SK-N-SH (cell line): ENCODE results near the gene LAMB1. TPM values are rescaled to one million over a fixed set of nuclear protein-coding genes. Genes with fewer than 3 reads are reported as not detected.
"Not testable (repeated sequence)": the region's sequence is repeated elsewhere in the genome, so short reads cannot be mapped to it uniquely, and the experiment has no call there.

Experiments used
- CTCF ChIA-PET: fragments of 300-600, 350-600 bp; formaldehyde crosslinking; extraction: SDS; loops from one replicate; lab custom pipeline; 2021; lab: Yijun Ruan, JAX
- POLR2A ChIA-PET: fragments of 350-600 bp; sonication (Branson Sonifier 250); formaldehyde crosslinking; extraction: SDS; loops from one replicate; lab custom pipeline; 2020; ENCODE audit warnings: antibody characterized with exemption, inconsistent platforms; lab: Yijun Ruan, JAX
- DNase-seq: peaks from one replicate; pipeline ENCODE4 v3.0.0; 2012
- H2AFZ ChIP-seq: fragments of 200-600 bp; sonication (generic); 2 replicates; pipeline ENCODE4 v1.8.1; 2016; ENCODE audit warnings: antibody characterized with exemption, mild to moderate bottlenecking, low read depth
- H3F3A ChIP-seq: fragments of 200-600 bp; sonication (generic); replicated peaks from 2 replicates; pipeline ENCODE3; 2016; ENCODE audit warnings: antibody characterized with exemption, mild to moderate bottlenecking; ENCODE audit not compliant: insufficient read depth
- H3K27ac ChIP-seq, 2 experiments: fragments of 200-500 bp in 1 of 2; fragments of 200-600 bp in 1 of 2; sonication (Bioruptor generic) in 1 of 2; sonication (generic), shearing (Covaris generic) in 1 of 2; 2 replicates each; pipeline versions ENCODE4 v1.5.1 to v1.6.1; 2014 to 2016; ENCODE audit warnings: low read depth in 2 of 2, inconsistent platforms in 1 of 2, low read length in 1 of 2, mild to moderate bottlenecking in 1 of 2, mixed read lengths in 1 of 2
- H3K27me3 ChIP-seq: fragments of 200-600 bp; sonication (generic), shearing (Covaris generic); 2 replicates; pipeline ENCODE4 v1.6.1; 2016; ENCODE audit warnings: mixed run types; ENCODE audit not compliant: insufficient read depth
- H3K36me3 ChIP-seq, 2 experiments: fragments of 200-500 bp in 1 of 2; fragments of 200-600 bp in 1 of 2; sonication (Bioruptor generic) in 1 of 2; sonication (generic) in 1 of 2; replicated peaks in 1 of 2; 2 replicates each; pipeline versions ENCODE3 to v1.5.1; 2014 to 2016; ENCODE audit warnings: low read length in 1 of 2, mild to moderate bottlenecking in 1 of 2; ENCODE audit not compliant: insufficient read depth in 2 of 2, control insufficient read depth in 1 of 2
- H3K4me1 ChIP-seq, 2 experiments: fragments of 200-500 bp in 1 of 2; fragments of 200-600 bp in 1 of 2; sonication (Bioruptor generic) in 1 of 2; sonication (generic), shearing (Covaris generic) in 1 of 2; 2 replicates each; pipeline versions ENCODE4 v1.5.1 to v1.6.1; 2014 to 2016; ENCODE audit warnings: low read depth in 1 of 2, low read length in 1 of 2, mixed run types in 1 of 2; ENCODE audit not compliant: insufficient read depth in 2 of 2, control insufficient read depth in 1 of 2
- H3K4me2 ChIP-seq: fragments of 200-600 bp; sonication (generic), shearing (Covaris generic); 2 replicates; pipeline ENCODE4 v1.6.1; 2017; ENCODE audit warnings: mixed run types
- H3K4me3 ChIP-seq, 2 experiments: fragments of 200-500 bp in 1 of 2; fragments of 200-600 bp in 1 of 2; sonication (Bioruptor generic) in 1 of 2; sonication (generic), shearing (Covaris generic) in 1 of 2; 2 replicates each; pipeline versions ENCODE4 v1.5.1 to v1.8.1; 2014 to 2016; ENCODE audit warnings: low read depth in 2 of 2, inconsistent platforms in 1 of 2, low read length in 1 of 2, mild to moderate bottlenecking in 1 of 2, mixed read lengths in 1 of 2, moderate library complexity in 1 of 2
- H3K79me2 ChIP-seq: fragments of 200-600 bp; sonication (generic); 2 replicates; pipeline ENCODE4 v1.8.1; 2017; ENCODE audit warnings: mild to moderate bottlenecking; ENCODE audit not compliant: insufficient read depth
- H3K9ac ChIP-seq: fragments of 200-600 bp; sonication (generic); 2 replicates; pipeline ENCODE4 v1.6.1; 2017; ENCODE audit warnings: mixed run types
- H3K9me2 ChIP-seq: fragments of 200-600 bp; sonication (generic); 2 replicates; pipeline ENCODE4 v1.6.1; 2017; ENCODE audit warnings: mixed run types
- H3K9me3 ChIP-seq: fragments of 200-600 bp; sonication (generic); 2 replicates; pipeline ENCODE4 v1.6.1; 2017; ENCODE audit warnings: mixed run types, mild to moderate bottlenecking, moderate library complexity
- H4K20me1 ChIP-seq: fragments of 200-600 bp; sonication (generic); 2 replicates; pipeline ENCODE4 v1.6.1; 2017; ENCODE audit warnings: mild to moderate bottlenecking, mixed run types; ENCODE audit not compliant: insufficient read depth
- EP300 ChIP-seq, 2 experiments: IDR thresholded peaks; 2 replicates each; pipeline versions ENCODE4 v1.4.0 to v1.6.1; 2012; ENCODE audit warnings: borderline replicate concordance in 1 of 2, low read depth in 1 of 2, low read length in 1 of 2
- FOXJ3 ChIP-seq: sonication (generic); formaldehyde crosslinking; IDR thresholded peaks from 2 replicates; pipeline ENCODE4 v1.5.1; 2020; ENCODE audit warnings: mild to moderate bottlenecking, missing genetic modification reagents
- GABPA ChIP-seq: IDR thresholded peaks from 2 replicates; pipeline ENCODE4 v1.4.0; 2012; ENCODE audit warnings: low read depth, mild to moderate bottlenecking
- GATA2 ChIP-seq: sonication (generic); formaldehyde crosslinking; IDR thresholded peaks from 2 replicates; pipeline ENCODE4 v1.5.0; 2020; ENCODE audit warnings: mild to moderate bottlenecking, missing genetic modification reagents
- MXI1 ChIP-seq: IDR thresholded peaks from 2 replicates; pipeline ENCODE4 v1.6.1; 2012; ENCODE audit warnings: mild to moderate bottlenecking, low read depth, low read length, improper control_type of control experiment
- REST ChIP-seq: IDR thresholded peaks from 2 replicates; pipeline ENCODE4 v1.6.1; 2012; ENCODE audit warnings: mild to moderate bottlenecking, low read depth, low read length, moderate library complexity
- SIN3A ChIP-seq: IDR thresholded peaks from 2 replicates; pipeline ENCODE4 v1.6.1; 2012; ENCODE audit warnings: low read depth, mild to moderate bottlenecking, low read length, moderate library complexity, borderline replicate concordance
- TAF1 ChIP-seq: IDR thresholded peaks from 2 replicates; pipeline ENCODE4 v1.6.1; 2012; ENCODE audit warnings: low read depth, mild to moderate bottlenecking, low read length, moderate library complexity, borderline replicate concordance
- USF1 ChIP-seq: IDR thresholded peaks from 2 replicates; pipeline ENCODE4 v1.4.0; 2012; ENCODE audit warnings: low read depth, borderline replicate concordance
- YY1 ChIP-seq: IDR thresholded peaks from 2 replicates; pipeline ENCODE4 v1.4.0; 2012; ENCODE audit warnings: low read depth, mild to moderate bottlenecking
- WGBS: methylation state at CpG from one replicate; pipeline ENCODE4 v1.1.6; 2017; ENCODE audit warnings: low lambda C conversion rate; 5-methylcytosine and 5-hydroxymethylcytosine counted together
- polyA plus RNA-seq, 3 experiments: library from polyadenylated mRNA; depleted of rRNA; stranded (reverse); fragments of >200 nt; gene quantifications; 2 replicates each; pipeline ENCODE4 v1.2.3, GENCODE V29; 2012

LAMB1 gene
- polyA plus RNA-seq, 1 of the 3 experiments (the other 2 are of a cell fraction): 435 TPM

GRCh38 chr7:107889992-107890391, 113.0 kb downstream of the LAMB1 start:
- no peak for TF ChIP-seq FOXJ3 (CRISPR knock-in tag)
- TF ChIP-seq SIN3A: no peak
- no peak for TF ChIP-seq REST
- TF ChIP-seq YY1: 0 out of 2 replicates have a peak, but pooled peaks have one; percentile 40
- TF ChIP-seq MXI1: 0 out of 2 replicates have a peak, but pooled peaks have one; percentile 22
- no peak for TF ChIP-seq EP300 (IDR thresholded peaks at IDR 0.05; ENCODE audit: borderline replicate concordance in 1 of 2, low read depth in 1 of 2, low read length in 1 of 2)
- TF ChIP-seq USF1: no peak
- no peak for TF ChIP-seq GABPA
- no peak for TF ChIP-seq TAF1
- 0 out of 2 replicates have a peak, but pooled peaks have one; percentile 2 for TF ChIP-seq GATA2 (CRISPR knock-in tag)
- Histone ChIP-seq H4K20me1 (peaks cover 13% of the 10 kb centered on the region), H3K4me1 (peaks cover 10 to 31% of the 10 kb centered on the region in 2 experiments; a peak in 3 of 4 replicates), H3K9ac (no peak overlapping the region), H3K27ac (peak overlapping the region in 1 of 2 experiments; percentile 95; a peak in 2 of 4 replicates), H3K9me2 (no peaks in the 10 kb centered on the region), H3K9me3 (no peaks in the 10 kb centered on the region), H3K79me2 (peaks cover 39% of the 10 kb centered on the region), H3K36me3 (peaks cover 22 to 23% of the 10 kb centered on the region in 2 experiments), H3K4me2 (0 out of 2 replicates have a peak overlapping the region, but pooled peaks have one; percentile 91), H3F3A (peaks cover 4% of the 10 kb centered on the region), H3K27me3 (peaks cover 9% of the 10 kb centered on the region; the same call in 1 of the 2 replicates), H3K4me3 (no peak overlapping the region), H2AFZ (peak overlapping the region; percentile 96)
- CTCF ChIA-PET: interaction anchor here (1.0 to 5.0 kb wide), 5 partner anchors 10 to 256 kb away, joined by 3 to 59 read pairs (median 23); partner anchors contain the start of gene CBLL1
- POLR2A ChIA-PET: interaction anchor here (0.6 to 1.4 kb wide), 3 partner anchors 11 to 112 kb away, joined by 3 to 8 read pairs (median 4); partner anchors contain the start of gene LAMB1
- WGBS: 38% methylated on average over 3 of the region's 3 CpGs
- DNase-seq: peak; percentile 72

GRCh38 chr7:107887827-107888226, 115.1 kb downstream of the LAMB1 start:
- WGBS: 82% methylated on average over 16 of the region's 22 CpGs

More at GRCh38 chr7:107887827-107888226, 115.1 kb downstream of the LAMB1 start:
- H3F3A ChIP-seq, H3K27me3 ChIP-seq, H3K9ac ChIP-seq, H3K4me3 ChIP-seq, H2AFZ ChIP-seq, POLR2A ChIA-PET, H3K36me3 ChIP-seq, H3K9me3 ChIP-seq, H3K4me2 ChIP-seq, DNase-seq, H3K9me2 ChIP-seq, H4K20me1 ChIP-seq, H3K27ac ChIP-seq: not testable (repeated sequence)
- CTCF ChIA-PET: interaction anchor here (1.4 to 5.0 kb wide), 3 partner anchors 8 to 258 kb away, joined by 3 to 59 read pairs (median 37); no protein-coding TSS in a partner anchor
- Histone ChIP-seq H3K79me2 (peaks cover 17% of the 10 kb centered on the region), H3K4me1 (peaks cover 7 to 18% of the 10 kb centered on the region in 2 experiments; a peak in 3 of 4 replicates)
